NCI-H2107 (cell line): ENCODE measurements around the gene LRRC32.

Experiments
- DNase-seq: peaks from one replicate; lab custom pipeline; 2025; lab: John Stamatoyannopoulos, UW

The LRRC32 gene

GRCh38 chr11:76699451-76700091 is 29.0 kb upstream of the LRRC32 start:
- DNase-seq = no peak

GRCh38 chr11:76698321-76699043 is 27.9 kb upstream of the LRRC32 start:
- no peak for DNase-seq

GRCh38 chr11:76696756-76697155 is 26.2 kb upstream of the LRRC32 start:
- no peak for DNase-seq

GRCh38 chr11:76695771-76696170 is 25.2 kb upstream of the LRRC32 start:
- no peak for DNase-seq

GRCh38 chr11:76695133-76695532 is 24.6 kb upstream of the LRRC32 start:
- DNase-seq = no peak

GRCh38 chr11:76694664-76695063 is 24.1 kb upstream of the LRRC32 start:
- DNase-seq = no peak

- no peak for DNase-seq
These were observed 23.3 kb upstream of the LRRC32 start for GRCh38 chr11:76693806-76694205.

GRCh38 chr11:76692956-76693355 is 22.4 kb upstream of the LRRC32 start:
- no peak for DNase-seq

GRCh38 chr11:76691655-76692054 is 21.1 kb upstream of the LRRC32 start:
- DNase-seq = no peak

- no peak for DNase-seq
These were observed 20.2 kb upstream of the LRRC32 start for GRCh38 chr11:76690736-76691135.

- no peak for DNase-seq
These were observed 19.0 kb upstream of the LRRC32 start for GRCh38 chr11:76689313-76690260.

GRCh38 chr11:76688146-76688545 is 17.6 kb upstream of the LRRC32 start:
- DNase-seq = no peak

GRCh38 chr11:76686261-76687079 is 15.9 kb upstream of the LRRC32 start:
- DNase-seq = no peak

- DNase-seq = no peak
These were observed 15.3 kb upstream of the LRRC32 start for GRCh38 chr11:76685831-76686230.

GRCh38 chr11:76685237-76685636 is 14.7 kb upstream of the LRRC32 start:
- DNase-seq = no peak

GRCh38 chr11:76684516-76684915 is 14.0 kb upstream of the LRRC32 start:
- no peak for DNase-seq

- no peak for DNase-seq
These were observed 12.9 kb upstream of the LRRC32 start for GRCh38 chr11:76683161-76684095.

- no peak for DNase-seq
These were observed 12.1 kb upstream of the LRRC32 start for GRCh38 chr11:76682684-76683083.

- DNase-seq = no peak
These were observed 11.6 kb upstream of the LRRC32 start for GRCh38 chr11:76682106-76682505.

- peak; percentile 41 for DNase-seq
These were observed 10.2 kb upstream of the LRRC32 start for GRCh38 chr11:76680518-76681425.
